Testis (tissue), 2 donors: ENCODE data around the gene EIF5A.

Experiments used
- CTCF ChIP-seq, 3 experiments: fragments of 450-650 bp in 2 of 3; fragments of 200-600 bp in 1 of 3; sonication (generic) in 1 of 3; IDR thresholded peaks; one replicate each; pipeline ENCODE4 v1.5.1; 2016 to 2019; ENCODE audit warnings: antibody characterized with exemption in 3 of 3, mild to moderate bottlenecking in 2 of 3, moderate library complexity in 1 of 3
- POLR2A ChIP-seq: fragments of 450-650 bp; IDR thresholded peaks from one replicate; pipeline ENCODE4 v1.6.1; 2017; ENCODE audit warnings: antibody characterized with exemption, mild to moderate bottlenecking, moderate library complexity

- TF ChIP-seq CTCF (IDR thresholded peaks at IDR 0.05) (no peak), POLR2A (no peak)
These were observed 45.1 kb upstream of the EIF5A start, which contains the start of gene CLDN7 for GRCh38 chr17:7262192-7262934.
